DMS153 treated with DMSO at 0.1 percent for 48 hours (cell line): Measurements from ENCODE around the gene DOP1B.

ENCODE experiments used
- DNase-seq: peaks from one replicate; lab custom pipeline; 2025; ENCODE audit not compliant: unreplicated experiment; lab: John Stamatoyannopoulos, UW

Gene DOP1B

DNA sequence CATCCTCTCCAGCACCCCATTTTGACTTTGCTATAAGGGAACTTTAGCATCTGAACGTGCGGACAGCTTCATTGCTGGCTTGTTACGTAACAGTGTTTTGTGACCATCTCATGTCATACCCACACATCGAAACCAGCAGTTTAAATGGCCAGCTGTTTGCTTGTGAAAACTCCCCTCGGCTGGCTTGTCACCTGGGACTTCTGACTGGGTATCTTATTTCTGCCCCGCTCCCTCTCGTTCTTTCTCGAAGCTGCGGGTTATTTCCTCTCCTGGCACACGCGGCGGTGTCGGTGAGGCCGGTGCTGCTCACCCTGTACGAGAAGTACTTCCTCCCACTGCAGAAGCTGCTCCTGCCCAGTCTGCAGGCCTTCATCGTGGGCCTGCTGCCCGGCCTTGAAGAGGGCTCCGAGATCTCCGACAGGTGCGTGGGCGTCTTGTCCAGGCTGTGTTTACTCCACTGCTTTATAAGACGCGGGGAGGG is 43.5 kb downstream of the DOP1B start:
- DNase-seq = no peak

DNA sequence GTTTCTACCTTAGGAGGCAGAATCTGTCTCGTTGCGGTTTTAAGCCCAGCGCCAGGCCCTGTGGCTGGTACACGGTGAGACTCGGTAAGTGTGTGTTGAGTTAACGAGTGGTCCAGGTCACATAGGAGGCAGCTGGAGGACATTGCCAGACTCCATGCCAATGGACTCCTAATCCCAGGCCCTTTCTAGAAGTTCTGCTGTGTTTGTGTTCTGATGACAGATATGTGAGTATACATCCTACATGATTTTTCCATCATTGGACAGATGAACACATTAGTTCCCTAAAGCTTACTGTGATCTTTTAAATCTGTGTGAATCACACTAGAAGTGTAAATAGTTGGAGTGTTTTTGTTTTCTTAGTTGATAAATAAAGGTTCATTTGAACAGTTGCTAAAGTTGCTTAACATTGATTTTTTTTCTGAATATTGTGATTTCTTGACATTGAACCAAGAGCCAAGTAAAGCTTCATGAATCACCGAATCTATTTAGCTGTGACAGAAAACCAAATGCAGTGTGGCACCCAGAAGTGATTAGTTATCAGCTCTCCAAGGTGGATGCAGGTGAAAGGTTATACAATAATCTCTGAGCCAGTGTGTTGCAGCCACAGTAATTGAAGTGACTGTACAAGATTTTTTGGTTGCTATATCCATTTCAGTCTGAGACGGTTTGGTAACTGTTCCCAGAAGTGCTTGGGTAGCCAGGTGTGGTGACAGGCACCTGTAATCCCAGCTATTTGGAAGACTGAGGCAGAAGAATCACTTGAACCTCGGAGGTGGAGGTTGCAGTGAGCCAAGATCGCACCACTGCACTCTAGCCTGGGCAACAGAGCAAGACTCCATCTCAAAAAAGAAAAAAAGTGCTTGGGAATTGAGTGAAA is 46.3 kb downstream of the DOP1B start:
- DNase-seq = no peak

DNA sequence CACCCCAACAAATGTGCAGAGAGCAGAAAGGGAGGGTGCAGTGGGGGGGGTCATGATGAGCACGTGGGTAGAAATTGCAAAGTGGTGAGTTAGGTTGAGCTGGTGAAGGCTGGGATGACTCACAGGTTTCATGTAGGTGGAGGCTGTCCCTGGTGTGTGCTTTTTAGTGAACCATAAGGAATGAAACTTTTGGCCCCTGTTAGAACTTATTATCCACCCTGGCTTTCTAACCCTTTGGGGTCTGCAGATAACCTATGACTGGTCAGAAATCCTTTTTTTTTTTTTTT is 46.9 kb downstream of the DOP1B start:
- no peak for DNase-seq

- no peak for DNase-seq
Measured at GRCh38 chr21:36204980-36205379, 48.4 kb downstream of the DOP1B start.

GRCh38 chr21:36205962-36206361 is 49.3 kb downstream of the DOP1B start:
- DNase-seq = no peak
